ENCODE data around the gene SLC22A23.

DNA sequence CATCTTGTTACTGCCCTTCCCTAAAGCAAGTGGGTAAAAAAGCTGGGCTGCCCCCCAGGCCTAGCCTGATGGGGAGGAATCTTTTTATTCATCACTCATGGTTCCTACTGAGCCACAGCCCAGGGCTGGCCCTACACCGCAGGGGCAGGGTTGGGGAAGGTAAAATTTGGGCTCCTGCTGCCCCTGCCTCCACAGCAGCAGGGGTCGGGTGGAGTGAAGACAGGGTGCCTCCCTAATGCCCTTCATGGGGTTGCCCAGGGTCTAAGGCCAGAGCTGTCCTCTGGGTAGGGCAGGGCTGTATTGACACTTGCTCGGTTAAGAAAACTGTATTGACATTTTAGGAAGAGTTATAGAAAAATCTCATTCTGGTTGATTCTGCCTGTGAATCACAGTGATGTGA, 207.0 kb downstream of the SLC22A23 start:
- TF ChIP-seq, protein P1, sequence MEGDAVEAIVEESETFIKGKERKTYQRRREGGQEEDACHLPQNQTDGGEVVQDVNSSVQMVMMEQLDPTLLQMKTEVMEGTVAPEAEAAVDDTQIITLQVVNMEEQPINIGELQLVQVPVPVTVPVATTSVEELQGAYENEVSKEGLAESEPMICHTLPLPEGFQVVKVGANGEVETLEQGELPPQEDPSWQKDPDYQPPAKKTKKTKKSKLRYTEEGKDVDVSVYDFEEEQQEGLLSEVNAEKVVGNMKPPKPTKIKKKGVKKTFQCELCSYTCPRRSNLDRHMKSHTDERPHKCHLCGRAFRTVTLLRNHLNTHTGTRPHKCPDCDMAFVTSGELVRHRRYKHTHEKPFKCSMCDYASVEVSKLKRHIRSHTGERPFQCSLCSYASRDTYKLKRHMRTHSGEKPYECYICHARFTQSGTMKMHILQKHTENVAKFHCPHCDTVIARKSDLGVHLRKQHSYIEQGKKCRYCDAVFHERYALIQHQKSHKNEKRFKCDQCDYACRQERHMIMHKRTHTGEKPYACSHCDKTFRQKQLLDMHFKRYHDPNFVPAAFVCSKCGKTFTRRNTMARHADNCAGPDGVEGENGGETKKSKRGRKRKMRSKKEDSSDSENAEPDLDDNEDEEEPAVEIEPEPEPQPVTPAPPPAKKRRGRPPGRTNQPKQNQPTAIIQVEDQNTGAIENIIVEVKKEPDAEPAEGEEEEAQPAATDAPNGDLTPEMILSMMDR (IDR thresholded peaks at IDR 0.05; ENCODE audit: insufficient read depth, low read depth, low read length), result no peak
- no peak for TF ChIP-seq EZH2 (IDR thresholded peaks at IDR 0.05; ENCODE audit: insufficient read depth, low read length)
